ENCODE data around the gene ATG7.

ATG7 gene

DNA sequence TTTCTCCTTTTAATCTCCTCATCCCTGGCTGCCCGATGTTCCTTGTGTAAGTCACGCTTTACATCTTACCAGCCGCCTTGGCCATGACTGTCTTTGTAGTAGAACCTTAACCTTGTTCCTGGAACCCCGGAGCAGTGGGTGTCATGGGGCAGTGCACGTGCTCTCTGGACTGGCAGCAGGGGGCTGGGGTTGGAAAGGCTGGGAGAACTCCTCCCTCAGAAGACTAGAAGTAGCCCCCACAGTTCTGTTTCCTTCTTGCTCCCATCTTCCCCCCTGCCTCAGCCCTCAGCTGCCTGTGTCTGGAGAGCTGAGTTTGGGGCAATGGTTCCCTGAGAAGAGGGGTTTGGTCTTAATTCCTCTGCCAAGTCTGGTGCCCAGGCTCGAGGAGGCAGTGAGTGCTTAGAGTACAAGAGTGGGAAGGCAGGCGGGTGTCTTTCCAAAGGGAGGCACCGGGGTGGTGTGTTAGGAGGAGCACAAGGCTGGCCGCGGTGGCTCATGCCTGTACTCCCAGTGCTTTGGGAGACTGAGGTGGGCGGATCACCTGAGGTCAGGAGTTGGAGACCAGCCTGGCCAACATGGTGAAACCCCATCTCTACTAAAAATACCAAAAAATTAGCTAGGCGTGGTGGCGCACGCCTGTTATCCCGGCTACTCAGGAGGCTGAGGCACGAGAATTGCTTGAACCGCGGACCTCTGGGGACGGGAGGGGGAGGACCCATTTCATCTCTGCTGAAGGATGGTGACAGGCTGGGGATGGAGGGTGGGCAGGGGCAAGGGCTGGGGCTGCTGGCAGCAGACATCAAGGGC is 271.1 kb downstream of the ATG7 start:
- no peak for DNase-seq

DNA sequence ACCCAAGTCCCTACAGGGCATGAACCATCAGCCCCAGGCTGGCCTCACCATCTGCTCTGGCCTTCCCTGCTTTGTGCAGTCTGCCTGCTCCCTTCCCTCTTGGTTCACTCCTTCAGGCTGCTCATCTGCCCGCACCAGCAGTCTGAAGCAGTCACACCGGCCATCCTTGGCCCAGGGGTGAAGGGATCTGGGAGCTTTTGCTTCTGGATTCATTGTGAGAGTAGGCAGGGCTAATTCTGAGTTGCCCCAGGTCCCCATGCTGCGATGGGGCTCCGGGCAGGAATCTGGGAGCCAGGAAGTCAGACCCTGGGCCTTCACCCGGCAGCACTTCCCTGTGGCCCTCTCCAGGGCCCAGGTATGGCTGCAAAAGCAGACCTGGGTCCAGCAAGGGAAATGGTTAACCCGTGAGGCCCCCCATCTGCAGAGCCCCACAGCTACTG is 271.8 kb downstream of the ATG7 start:
- DNase-seq, result no peak

DNA sequence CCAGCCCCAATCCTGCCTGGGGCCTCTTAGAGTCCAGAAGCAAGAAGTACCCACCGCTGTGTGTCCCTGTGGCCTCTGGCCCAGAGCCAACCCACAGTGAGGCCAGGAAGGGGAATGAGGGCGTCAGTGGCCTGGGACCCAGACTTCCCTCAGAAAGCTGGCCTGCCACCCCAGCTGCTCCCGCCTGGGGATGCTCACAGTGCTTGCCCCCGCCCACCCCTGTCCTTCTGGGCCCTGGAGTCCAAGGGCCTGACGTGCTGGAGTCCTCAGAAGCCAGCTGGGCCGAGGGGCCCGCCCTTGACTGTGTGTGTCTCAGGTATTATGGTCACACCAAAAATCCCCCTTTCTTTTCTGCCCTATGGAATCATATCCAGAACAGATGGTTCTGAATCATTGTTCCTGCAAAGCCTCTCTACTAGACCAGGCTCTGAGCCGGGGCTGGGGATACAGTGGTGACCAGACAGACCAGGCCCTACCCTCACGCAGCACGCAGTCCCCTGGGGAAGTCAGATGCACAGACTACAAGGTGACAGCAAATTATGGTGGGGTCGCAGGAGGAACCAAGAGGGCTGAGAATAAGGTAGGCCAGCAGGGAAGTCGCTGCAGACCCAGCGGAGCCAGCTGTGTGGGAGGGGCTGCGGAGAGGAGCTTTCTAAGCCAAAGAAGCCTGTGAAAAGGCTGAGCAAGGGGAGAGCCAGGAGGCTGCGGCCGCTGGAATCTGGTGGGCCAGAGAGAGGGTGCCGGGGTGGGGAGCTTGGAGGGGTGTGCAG is 272.4 kb downstream of the ATG7 start:
- no peak for DNase-seq

DNA sequence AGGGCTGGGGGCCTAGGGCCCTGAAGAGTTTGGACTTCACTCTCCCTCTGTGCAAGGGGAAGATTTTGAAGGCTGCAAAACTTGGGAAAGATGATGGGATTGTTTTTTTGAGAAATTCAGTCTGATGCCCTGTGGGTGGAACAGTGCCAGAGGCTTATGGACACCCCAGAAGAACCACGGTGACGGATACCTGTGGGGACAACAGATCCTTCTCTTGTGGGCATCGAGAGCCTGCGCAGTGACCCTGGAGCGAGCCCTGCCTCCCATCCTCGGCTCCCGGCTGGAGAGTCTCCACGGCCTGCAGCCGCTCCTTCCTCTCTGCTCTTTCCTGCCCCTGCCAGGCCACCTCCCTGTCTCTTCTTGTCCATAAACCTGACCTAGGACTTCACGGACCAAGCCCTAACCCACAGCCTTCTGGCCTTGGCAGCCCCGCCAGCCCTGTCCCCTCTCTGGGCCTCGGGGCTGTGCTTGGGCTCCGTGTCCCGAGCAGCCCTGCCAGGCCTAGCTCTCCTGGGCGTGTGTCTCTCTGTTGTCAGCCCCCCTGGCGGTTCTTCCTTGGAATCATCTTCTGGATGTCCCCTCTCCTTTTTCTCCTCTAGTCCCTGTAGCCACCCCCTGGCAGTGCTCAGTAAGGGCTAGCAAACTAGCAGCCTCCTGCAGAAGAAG is 273.1 kb downstream of the ATG7 start:
- DNase-seq, result no peak

DNA sequence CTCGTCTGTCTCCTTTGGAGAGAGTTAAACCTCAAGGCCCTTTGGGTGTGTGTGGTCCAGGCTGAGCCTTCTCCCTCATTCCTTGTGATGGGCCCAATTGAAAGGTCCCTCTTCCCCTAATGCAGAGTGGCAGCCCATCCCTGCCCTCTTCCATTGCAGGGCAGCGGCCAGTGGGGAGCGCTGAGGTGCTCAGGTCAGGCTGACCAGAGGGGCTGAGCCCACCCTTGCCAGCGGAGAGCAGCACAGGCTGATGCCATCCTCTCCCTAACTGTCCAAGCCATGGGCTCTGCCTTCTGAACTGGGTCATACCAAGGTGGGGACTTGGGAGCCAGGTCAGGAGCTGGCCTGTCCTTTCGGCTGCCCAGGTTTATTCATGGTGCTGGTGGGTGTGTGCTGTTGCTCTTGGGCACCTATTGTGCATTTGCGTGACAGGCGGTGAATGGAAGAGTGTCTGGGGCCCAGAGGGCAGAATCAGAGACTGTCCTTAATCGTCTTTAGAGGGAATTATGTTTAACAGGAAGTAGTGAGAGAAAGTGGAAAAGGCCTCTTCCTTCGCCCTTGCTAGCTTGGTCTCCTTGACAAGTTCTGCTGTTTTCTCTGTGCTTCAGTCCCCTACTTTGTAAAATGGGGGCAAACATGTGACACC is 274.6 kb downstream of the ATG7 start:
- DNase-seq, result no peak

DNA sequence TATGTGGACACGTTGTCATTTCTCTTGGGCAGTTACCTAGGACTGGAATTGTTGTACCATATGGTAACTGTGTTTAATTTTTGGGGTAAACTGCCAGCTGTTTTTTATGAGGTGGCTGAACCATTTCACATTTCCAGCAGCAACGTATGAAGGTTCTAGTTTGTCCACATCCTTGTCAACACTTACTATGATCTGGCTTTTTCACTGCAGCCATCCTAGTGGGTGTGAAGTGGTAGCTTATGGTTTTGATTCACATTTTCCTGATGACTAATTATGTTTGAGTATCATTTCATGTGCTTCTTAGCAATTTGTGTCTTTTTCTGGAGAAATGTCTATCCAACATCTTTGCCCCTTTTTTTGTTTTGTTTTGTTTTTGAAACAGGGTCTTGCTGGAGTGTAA is 275.3 kb downstream of the ATG7 start:
- DNase-seq, result no peak

DNA sequence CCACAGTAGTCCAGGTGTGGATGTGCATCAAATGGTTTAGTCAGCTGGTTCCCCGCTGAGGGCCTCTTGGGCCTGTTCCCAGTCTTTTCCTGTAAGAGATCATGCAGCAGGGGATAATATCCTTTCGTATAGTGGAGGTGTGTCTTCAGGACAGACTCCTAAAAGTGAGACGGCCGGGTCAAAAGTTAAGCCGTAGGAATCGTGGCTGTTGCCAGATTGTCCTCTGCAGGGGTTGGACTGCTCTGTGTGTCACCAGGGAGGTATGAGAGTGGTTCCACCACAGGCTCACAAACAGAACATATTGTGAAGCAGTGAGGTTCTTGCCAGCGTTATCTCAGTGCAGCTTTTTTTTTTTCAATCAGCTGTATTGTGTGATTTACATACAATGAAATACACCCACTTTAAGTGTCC is 276.5 kb downstream of the ATG7 start:
- DNase-seq, result peak; percentile 66

DNA sequence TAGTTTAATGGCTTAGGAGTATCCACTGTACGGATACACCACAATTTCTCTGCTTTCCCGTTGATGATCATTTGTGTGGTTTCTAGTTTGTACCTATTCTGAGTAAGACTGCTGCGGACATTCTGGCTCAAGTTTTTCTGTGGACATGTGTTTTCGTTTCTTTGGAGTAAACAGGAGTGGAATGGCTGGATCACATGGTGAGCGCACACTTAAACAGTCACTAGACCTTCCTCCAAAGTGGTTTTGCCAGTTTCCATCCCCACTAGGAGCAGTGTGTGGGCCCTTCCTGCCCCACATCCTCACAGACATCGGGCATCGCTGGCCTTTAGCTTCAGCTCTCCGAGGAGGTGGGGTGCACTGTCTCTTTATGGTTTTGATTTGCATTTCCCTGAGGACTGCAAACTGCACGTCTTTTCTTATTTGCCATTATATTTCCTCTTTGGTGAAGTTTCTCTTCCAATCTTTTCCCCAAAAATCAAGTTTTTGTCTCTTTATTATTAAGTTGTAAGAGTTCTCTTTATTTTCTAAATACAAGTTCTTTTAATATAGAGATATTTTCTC is 277.5 kb downstream of the ATG7 start:
- DNase-seq, result no peak

DNA sequence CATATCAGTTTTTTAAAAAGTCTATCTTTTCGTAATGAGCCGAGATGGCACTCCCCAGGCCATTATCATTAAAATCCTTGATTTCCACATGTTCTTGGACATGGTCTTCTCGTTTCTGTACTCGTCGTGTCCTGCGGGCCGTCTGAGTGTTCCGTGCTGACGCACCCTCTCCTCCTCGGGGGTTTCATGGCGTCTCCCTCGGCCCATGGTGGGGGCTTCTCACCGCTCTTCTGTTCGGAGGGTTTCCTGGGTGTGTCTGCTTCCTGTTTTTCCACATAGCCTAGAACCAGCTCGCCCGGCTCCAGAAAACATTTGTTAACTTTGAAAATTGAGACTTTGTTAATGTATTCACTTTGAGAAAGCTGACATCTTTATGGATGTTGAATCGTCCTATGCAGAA is 278.8 kb downstream of the ATG7 start:
- DNase-seq, result no peak

DNA sequence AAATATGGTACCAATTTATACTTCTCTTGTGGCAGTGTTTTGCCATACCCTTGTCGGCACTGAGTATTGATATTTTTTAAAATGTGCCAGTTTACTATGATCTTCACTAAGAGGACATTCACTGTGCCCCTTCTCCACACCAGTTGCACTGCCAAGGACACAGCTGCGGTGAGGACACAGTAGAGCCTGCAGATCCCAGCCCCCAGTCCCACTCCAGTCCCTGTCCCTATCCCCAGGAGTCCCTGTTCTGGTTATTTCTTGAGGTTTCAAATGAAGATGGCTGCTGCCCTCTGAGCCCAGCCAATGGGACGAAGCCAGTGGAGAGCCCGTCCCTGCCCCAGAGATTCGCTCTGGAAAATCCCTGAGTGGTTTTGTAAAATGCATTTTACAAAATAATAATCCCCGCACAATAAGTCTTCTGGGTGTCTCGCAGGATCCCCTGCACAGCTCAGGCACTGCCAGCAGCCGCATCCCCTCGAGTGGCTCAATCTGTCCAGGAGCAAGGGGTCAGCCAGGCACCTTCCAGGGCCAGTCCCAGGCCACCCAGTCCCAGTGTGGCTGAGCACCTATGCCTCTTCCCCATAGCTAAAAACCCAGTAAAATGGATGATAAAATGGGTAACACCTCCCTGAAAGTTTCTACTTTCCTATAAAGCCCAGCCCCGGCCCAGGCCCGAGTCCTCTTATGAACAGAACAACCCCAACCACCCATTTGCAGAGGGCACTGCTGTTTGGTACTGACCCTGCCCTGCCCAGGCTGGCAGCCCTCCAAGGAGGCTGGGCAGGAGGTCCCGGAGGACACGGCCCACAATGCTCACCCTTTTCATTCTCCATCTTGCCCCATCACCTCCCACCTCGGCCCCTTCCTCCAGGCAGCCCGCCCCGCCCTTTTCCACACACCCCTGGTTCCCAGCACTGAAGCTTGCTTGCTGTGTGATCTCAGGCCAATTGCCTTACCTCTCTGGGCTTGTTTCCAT is 280.4 kb downstream of the ATG7 start:
- no peak for DNase-seq

DNA sequence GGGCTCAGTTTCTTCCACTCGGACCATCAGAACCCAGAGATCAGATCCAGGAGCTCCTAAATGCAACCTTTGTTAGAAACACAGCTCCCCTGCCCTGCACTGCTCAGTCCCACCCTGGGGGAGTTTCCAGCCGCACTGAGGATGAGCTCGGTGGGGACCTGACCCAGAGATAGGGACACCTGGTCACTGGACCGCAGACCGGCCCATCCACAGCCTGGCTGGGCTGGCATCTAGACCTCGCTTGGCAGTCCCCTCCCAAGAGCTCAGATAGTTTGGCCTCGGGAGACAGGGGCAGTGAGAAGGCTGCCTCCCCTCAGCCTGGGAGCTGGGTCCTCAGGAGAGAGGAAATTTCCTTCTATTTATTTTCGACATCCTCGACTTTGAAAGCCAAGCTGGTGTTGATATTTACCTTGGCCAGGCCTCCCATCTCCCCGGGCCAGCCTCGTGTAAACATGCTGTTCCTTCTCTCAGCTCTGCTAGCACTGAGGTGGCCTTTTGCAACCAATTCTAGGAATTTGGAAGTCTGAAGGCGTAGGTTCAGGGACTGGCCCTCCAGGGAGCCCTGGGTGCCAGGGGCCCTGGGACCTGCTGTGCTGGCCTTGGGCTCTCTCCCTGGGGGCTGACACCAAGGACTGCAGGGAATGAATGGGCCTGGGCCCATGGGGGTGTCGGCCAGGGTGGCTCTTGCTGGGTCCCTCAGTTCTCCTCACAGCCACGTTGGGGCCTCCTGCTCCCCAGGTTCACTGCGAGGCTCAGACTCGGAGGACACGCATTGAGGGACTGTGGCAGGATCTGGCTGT is 281.4 kb downstream of the ATG7 start:
- no peak for DNase-seq

DNA sequence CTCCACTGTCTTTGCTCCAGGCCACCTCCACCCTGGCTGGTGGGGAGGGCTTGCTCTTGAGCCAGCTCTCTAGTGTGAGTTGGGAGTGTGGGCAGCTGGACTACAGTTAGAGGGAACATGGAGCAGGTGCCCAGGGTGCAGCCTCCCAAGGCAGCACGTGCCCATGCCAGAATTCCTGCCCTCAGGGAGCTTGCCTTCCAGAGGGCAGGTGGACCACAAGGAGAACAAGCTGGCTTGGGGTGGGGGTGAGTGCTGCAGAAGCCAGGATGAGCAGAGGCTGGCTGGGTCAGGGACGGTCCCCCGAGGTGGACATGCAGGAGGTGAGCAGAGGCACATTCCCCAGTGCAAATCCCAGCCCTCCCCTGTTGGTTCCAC is 282.0 kb downstream of the ATG7 start:
- DNase-seq, result no peak

DNA sequence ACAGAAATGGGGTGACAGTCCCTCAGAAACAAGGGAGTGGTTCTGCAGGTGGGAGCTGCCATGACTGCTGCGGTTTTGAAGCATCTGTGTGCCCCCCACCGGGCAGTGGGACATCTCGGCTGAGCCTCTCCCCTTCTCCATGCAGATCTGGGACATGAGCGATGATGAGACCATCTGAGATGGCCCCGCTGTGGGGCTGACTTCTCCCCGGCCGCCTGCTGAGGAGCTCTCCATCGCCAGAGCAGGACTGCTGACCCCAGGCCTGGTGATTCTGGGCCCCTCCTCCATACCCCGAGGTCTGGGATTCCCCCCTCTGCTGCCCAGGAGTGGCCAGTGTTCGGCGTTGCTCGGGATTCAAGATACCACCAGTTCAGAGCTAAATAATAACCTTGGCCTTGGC is 282.5 kb downstream of the ATG7 start:
- no peak for DNase-seq

DNA sequence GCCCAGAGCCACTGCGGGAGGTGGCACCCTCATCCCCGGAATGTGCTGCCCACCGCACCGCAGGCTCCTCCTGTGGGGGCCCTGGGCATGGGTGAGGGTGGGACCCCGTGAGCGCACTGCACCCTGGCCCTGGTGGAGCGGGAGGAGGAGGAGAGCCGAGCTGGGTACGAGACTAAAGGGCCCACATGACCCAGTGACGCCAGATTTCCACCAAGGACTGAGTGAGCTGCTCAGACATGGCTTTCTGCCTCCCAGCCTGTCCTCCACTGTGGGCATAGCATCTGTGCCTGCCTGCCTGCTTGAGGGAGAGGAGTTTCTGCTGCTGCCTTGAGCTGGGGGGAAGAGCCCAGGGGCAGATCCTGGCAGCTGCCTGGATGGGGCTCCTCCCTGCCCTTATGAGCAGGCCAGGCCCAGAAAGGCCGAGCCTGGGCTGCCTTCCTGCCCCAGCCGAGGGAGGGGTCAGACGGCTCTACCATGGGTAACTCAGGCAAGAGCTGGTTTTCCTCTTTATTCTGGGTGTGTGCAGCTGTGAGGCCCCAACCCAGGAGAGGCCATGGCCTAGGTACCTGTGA is 283.1 kb downstream of the ATG7 start:
- no peak for DNase-seq

DNA sequence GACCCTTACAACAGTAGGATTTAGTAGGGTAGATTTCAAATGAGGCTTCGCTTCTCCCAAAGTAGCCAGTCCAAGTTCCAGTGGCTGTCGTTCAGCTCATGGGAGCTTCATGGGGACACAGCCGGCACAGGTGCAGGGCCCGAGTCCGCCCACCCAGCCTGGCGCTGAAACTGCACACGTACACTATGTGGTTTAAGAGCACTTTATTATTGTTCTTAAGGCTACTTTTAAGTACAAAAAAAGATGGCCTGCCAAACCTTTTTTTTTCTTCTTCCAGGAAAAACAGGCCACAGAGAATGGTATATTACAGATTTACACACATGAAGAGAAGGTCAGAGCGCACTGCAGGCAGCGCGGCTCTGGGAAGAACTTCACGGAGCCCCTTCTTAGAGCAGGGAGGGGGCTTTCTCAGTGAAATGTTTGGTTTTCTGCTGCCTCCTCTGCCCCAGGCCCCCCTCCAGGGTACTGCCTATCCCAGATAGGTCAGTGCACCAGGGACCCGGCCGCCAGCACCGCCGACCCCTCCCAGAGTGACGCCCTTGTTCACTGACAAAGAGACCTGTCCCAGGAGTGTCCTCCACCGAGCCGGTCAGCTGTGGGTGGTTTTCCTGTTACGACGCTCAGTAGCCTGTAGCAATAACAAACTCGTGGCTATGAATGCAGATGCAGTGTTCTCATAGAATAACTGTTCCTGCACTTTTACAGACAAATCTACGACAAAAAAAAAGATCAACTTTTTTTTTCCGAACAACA is 283.9 kb downstream of the ATG7 start:
- DNase-seq, result no peak

DNA sequence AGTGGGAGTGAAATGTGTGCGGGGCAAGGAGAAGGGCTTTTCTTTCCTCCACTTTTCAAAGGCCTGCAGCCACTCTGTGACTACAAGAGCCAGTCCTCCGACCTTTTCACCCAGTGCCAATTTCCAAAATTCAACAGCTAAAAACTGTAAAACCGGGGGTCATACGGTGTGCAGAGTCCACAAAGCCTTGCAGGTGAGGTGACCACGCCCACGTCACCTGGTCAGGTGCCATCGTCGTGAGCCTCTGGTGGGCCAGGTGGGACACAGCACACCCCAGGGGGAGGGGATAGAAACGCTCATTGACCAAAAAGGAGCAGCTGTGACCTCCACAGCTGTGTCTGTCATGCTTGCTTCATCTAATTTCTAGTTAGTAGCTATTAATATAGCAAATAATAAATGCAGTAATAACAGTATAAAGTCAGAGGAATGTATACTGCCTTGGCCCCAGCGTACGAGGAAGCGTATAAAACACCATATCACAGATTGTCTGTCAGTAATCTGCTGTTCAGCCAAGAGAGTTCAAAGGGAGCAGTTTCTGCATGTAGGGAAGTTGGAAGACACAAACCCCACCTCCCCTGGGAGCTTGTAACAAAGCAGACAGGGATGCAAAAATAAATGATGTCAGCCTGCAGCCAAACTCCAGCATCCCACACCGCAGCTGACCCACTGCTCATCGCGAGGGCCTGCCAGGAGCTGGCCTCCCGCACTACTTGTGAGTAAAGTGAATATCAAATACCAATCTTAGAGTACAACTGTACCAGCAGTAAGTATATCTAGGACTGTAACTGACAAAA is 284.9 kb downstream of the ATG7 start:
- DNase-seq, result no peak

DNA sequence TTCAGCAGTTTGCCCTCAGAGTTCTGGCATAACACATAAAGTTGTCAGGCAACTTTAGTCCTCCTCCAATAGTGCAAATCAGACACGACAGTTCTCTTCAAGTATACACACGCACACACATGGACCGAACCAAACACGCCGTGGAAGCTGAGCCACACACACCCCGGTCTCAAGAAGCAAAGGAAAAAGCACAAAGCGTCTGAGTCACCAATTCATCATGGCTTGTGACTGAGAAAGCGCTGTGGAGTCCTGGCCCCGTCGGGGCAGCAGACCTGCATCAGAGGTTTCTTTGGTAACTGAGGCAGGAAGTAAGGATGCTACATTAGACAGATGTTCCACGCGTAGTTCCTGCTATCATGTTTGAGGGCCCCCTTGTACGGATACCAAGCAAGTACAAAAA is 285.8 kb downstream of the ATG7 start:
- DNase-seq, result no peak

DNA sequence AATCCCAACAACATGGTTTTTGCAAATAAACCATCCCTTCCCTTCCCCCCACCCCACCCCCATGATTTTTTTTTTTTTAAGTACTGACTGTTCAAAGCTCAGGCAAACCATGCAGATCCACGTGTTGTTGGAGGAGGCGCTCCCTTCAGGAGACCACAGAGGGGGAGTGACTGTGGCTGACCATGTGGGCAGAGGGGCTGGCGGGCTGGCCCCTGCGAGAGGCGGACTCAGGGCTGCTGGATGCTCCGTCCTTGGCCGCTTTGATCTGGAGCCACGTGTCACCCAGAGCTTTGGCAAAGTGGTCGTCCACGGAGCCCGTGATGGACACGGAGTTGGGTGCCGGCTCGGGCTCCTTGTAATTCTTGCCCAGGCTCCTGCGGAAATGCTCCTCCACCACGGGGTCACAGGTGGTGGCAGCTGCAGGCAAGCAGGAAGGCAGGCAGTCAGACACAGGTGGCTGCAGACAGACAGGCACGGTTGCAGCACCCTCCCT is 286.3 kb downstream of the ATG7 start:
- DNase-seq, result no peak

All from COR-L47 (cell line).